SK-N-SH treated with all-trans-retinoic acid at 6 μM for 48 hours (cell line): Measurements from ENCODE around the gene LTBP2.

Experiments
- ATAC-seq: fragments of 200-7000 bp; cut with Tn5 transposase; 3 replicates; pipeline ENCODE4 v1.9.1; 2020; ENCODE audit warnings: mild to moderate bottlenecking, moderate library complexity
- BACH2 ChIP-seq: fragments of 250-450 bp; sonication (Bioruptor Pico); IDR thresholded peaks from 2 replicates; pipeline ENCODE4 v1.9.0; 2021; ENCODE audit warnings: mild to moderate bottlenecking, borderline replicate concordance
- CSDC2 ChIP-seq: fragments of 250-450 bp; sonication (Bioruptor Pico); IDR thresholded peaks from 2 replicates; pipeline ENCODE4 v1.5.0; 2020; ENCODE audit warnings: mild to moderate bottlenecking, moderate library complexity
- CSRNP3 ChIP-seq: fragments of 250-450 bp; sonication (Bioruptor Pico); IDR thresholded peaks from 2 replicates; pipeline ENCODE4 v1.5.1; 2021; ENCODE audit warnings: mild to moderate bottlenecking, moderate library complexity
- ESRRG ChIP-seq: fragments of 250-450 bp; sonication (Bioruptor Pico); IDR thresholded peaks from 2 replicates; pipeline ENCODE4 v1.6.1; 2021; ENCODE audit warnings: mild to moderate bottlenecking
- GLIS3 ChIP-seq: fragments of 250-450 bp; sonication (Bioruptor Pico); IDR thresholded peaks from 2 replicates; pipeline ENCODE4 v1.5.0; 2020; ENCODE audit warnings: mild to moderate bottlenecking, moderate library complexity
- ISL1 ChIP-seq: fragments of 250-450 bp; sonication (Bioruptor Pico); IDR thresholded peaks from 2 replicates; pipeline ENCODE4 v2.1.2; 2022; ENCODE audit warnings: mild to moderate bottlenecking, moderate library complexity
- OSR1 ChIP-seq: fragments of 250-450 bp; sonication (Bioruptor Pico); IDR thresholded peaks from 2 replicates; pipeline ENCODE4 v1.8.0; 2022; ENCODE audit warnings: moderate library complexity, mild to moderate bottlenecking, inconsistent platforms
- PPARA ChIP-seq: fragments of 250-450 bp; sonication (Bioruptor Pico); IDR thresholded peaks from 2 replicates; pipeline ENCODE4 v1.5.0; 2020; ENCODE audit warnings: mild to moderate bottlenecking, borderline replicate concordance
- RARB ChIP-seq: fragments of 250-450 bp; sonication (Bioruptor Pico); IDR thresholded peaks from 2 replicates; pipeline ENCODE4 v1.8.0; 2021; ENCODE audit warnings: mild to moderate bottlenecking, moderate library complexity
- SNAI2 ChIP-seq: fragments of 250-450 bp; sonication (Bioruptor Pico); IDR thresholded peaks from 2 replicates; pipeline ENCODE4 v1.5.0; 2020; ENCODE audit warnings: mild to moderate bottlenecking, moderate library complexity
- TCF4 ChIP-seq: fragments of 250-450 bp; sonication (Bioruptor Pico); IDR thresholded peaks from 2 replicates; pipeline ENCODE4 v1.8.0; 2021; ENCODE audit warnings: mild to moderate bottlenecking, moderate library complexity, borderline replicate concordance
- TOX ChIP-seq: fragments of 250-450 bp; sonication (Bioruptor Pico); IDR thresholded peaks from 2 replicates; pipeline ENCODE4 v1.8.0; 2021; ENCODE audit warnings: mild to moderate bottlenecking, moderate library complexity, borderline replicate concordance
- ZC3H10 ChIP-seq: fragments of 250-450 bp; sonication (Bioruptor Pico); IDR thresholded peaks from 2 replicates; pipeline ENCODE4 v1.5.1; 2021; ENCODE audit warnings: mild to moderate bottlenecking, moderate library complexity
- ZFP3 ChIP-seq: fragments of 250-450 bp; sonication (Bioruptor Pico); IDR thresholded peaks from 2 replicates; pipeline ENCODE4 v1.5.0; 2020; ENCODE audit warnings: mild to moderate bottlenecking, moderate library complexity
- ZNF565 ChIP-seq: fragments of 450-650 bp; formaldehyde crosslinking; conservative IDR thresholded peaks from 2 replicates; pipeline ENCODE4 v1.5.0; 2020; ENCODE audit warnings: low read depth, mild to moderate bottlenecking, moderate library complexity
- ZNF70 ChIP-seq: fragments of 450-650 bp; formaldehyde crosslinking; IDR thresholded peaks from 2 replicates; pipeline ENCODE4 v1.5.0; 2020; ENCODE audit warnings: mild to moderate bottlenecking, moderate library complexity
- ZNF8 ChIP-seq: fragments of 450-650 bp; formaldehyde crosslinking; IDR thresholded peaks from 2 replicates; pipeline ENCODE4 v1.5.0; 2020; ENCODE audit warnings: mild to moderate bottlenecking, moderate library complexity
- TF ChIP-seq, protein P1 (sequence below): fragments of 250-450 bp; sonication (Bioruptor Pico); IDR thresholded peaks from 2 replicates; pipeline ENCODE4 v1.8.0; 2021; ENCODE audit warnings: low read depth, mild to moderate bottlenecking, moderate library complexity, borderline replicate concordance
- TF ChIP-seq, protein P2 (sequence below): fragments of 250-450 bp; sonication (Bioruptor Pico); IDR thresholded peaks from 2 replicates; pipeline ENCODE4 v1.5.0; 2020; ENCODE audit warnings: mild to moderate bottlenecking, moderate library complexity
- TF ChIP-seq, protein P3 (sequence below): fragments of 250-450 bp; sonication (Bioruptor Pico); IDR thresholded peaks from 2 replicates; pipeline ENCODE4 v1.5.1; 2020; ENCODE audit warnings: low read depth, mild to moderate bottlenecking, moderate library complexity
- TF ChIP-seq, protein P4 (sequence below): fragments of 250-450 bp; sonication (Bioruptor Pico); IDR thresholded peaks from 2 replicates; pipeline ENCODE4 v1.8.0; 2020; ENCODE audit warnings: mild to moderate bottlenecking, moderate library complexity, borderline replicate concordance

Gene LTBP2

GRCh38 chr14:74486164-74486563 lies 125.9 kb downstream of the LTBP2 start:
- TF ChIP-seq, protein P1, sequence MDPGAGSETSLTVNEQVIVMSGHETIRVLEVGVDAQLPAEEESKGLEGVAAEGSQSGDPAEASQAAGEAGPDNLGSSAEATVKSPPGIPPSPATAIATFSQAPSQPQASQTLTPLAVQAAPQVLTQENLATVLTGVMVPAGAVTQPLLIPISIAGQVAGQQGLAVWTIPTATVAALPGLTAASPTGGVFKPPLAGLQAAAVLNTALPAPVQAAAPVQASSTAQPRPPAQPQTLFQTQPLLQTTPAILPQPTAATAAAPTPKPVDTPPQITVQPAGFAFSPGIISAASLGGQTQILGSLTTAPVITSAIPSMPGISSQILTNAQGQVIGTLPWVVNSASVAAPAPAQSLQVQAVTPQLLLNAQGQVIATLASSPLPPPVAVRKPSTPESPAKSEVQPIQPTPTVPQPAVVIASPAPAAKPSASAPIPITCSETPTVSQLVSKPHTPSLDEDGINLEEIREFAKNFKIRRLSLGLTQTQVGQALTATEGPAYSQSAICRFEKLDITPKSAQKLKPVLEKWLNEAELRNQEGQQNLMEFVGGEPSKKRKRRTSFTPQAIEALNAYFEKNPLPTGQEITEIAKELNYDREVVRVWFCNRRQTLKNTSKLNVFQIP (CRISPR knock-in tag), result no peak
- TF ChIP-seq CSRNP3 (CRISPR knock-in tag) (no peak), ZNF70 (CRISPR knock-in tag) (no peak), SNAI2 (CRISPR knock-in tag) (no peak), ZNF565 (CRISPR knock-in tag) (no peak), ESRRG (CRISPR knock-in tag) (no peak), GLIS3 (no peak), ISL1 (CRISPR knock-in tag) (no peak), TOX (CRISPR knock-in tag) (no peak), RARB (CRISPR knock-in tag) (no peak)
- TF ChIP-seq, protein P2, sequence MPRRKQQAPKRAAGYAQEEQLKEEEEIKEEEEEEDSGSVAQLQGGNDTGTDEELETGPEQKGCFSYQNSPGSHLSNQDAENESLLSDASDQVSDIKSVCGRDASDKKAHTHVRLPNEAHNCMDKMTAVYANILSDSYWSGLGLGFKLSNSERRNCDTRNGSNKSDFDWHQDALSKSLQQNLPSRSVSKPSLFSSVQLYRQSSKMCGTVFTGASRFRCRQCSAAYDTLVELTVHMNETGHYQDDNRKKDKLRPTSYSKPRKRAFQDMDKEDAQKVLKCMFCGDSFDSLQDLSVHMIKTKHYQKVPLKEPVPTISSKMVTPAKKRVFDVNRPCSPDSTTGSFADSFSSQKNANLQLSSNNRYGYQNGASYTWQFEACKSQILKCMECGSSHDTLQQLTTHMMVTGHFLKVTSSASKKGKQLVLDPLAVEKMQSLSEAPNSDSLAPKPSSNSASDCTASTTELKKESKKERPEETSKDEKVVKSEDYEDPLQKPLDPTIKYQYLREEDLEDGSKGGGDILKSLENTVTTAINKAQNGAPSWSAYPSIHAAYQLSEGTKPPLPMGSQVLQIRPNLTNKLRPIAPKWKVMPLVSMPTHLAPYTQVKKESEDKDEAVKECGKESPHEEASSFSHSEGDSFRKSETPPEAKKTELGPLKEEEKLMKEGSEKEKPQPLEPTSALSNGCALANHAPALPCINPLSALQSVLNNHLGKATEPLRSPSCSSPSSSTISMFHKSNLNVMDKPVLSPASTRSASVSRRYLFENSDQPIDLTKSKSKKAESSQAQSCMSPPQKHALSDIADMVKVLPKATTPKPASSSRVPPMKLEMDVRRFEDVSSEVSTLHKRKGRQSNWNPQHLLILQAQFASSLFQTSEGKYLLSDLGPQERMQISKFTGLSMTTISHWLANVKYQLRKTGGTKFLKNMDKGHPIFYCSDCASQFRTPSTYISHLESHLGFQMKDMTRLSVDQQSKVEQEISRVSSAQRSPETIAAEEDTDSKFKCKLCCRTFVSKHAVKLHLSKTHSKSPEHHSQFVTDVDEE, result no peak
- TF ChIP-seq, protein P3, sequence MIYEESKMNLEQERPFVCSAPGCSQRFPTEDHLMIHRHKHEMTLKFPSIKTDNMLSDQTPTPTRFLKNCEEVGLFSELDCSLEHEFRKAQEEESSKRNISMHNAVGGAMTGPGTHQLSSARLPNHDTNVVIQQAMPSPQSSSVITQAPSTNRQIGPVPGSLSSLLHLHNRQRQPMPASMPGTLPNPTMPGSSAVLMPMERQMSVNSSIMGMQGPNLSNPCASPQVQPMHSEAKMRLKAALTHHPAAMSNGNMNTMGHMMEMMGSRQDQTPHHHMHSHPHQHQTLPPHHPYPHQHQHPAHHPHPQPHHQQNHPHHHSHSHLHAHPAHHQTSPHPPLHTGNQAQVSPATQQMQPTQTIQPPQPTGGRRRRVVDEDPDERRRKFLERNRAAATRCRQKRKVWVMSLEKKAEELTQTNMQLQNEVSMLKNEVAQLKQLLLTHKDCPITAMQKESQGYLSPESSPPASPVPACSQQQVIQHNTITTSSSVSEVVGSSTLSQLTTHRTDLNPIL (CRISPR knock-in tag), result no peak
- no peak for ATAC-seq

GRCh38 chr14:74483321-74483720 lies 128.7 kb downstream of the LTBP2 start:
- no peak for ATAC-seq
- TF ChIP-seq ISL1 (CRISPR knock-in tag) (0 out of 2 replicates have a peak, but pooled peaks have one; percentile 20), ZC3H10 (CRISPR knock-in tag) (no peak), CSDC2 (CRISPR knock-in tag) (no peak)

DNA sequence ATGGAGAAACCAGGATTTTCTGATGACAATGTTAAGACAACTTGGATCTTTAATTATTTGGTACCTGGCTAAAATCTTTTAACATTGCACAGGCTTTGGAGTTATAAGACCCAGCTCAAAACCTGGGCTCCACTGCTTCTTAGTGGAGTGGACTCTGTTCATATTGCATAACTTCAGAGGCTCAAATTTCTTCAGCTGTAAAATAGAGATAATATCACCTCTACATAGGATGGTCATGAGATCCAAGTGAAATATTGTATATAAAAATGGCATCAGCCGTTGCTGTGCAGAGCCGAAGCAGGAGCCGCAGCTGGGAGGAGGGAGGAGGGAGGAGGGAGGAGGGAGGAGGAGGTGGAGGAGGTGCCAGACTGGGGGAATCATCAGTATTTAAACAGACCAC lies 129.5 kb downstream of the LTBP2 start:
- ATAC-seq, result no peak
- TF ChIP-seq TCF4, result no peak
- TF ChIP-seq OSR1, result no peak
- no peak for TF ChIP-seq BACH2 (CRISPR knock-in tag)
- TF ChIP-seq CSRNP3 (CRISPR knock-in tag), result no peak
- no peak for TF ChIP-seq CSDC2 (CRISPR knock-in tag)
- TF ChIP-seq ZFP3 (CRISPR knock-in tag), result no peak
- no peak for TF ChIP-seq ZNF70 (CRISPR knock-in tag)
- TF ChIP-seq ZNF8 (CRISPR knock-in tag), result no peak
- no peak for TF ChIP-seq ZNF565 (CRISPR knock-in tag)
- no peak for TF ChIP-seq ISL1 (CRISPR knock-in tag)
- TF ChIP-seq, protein P3 (CRISPR knock-in tag), result no peak
- TF ChIP-seq, protein P2, result no peak
- TF ChIP-seq PPARA, result no peak
- TF ChIP-seq, protein P4, sequence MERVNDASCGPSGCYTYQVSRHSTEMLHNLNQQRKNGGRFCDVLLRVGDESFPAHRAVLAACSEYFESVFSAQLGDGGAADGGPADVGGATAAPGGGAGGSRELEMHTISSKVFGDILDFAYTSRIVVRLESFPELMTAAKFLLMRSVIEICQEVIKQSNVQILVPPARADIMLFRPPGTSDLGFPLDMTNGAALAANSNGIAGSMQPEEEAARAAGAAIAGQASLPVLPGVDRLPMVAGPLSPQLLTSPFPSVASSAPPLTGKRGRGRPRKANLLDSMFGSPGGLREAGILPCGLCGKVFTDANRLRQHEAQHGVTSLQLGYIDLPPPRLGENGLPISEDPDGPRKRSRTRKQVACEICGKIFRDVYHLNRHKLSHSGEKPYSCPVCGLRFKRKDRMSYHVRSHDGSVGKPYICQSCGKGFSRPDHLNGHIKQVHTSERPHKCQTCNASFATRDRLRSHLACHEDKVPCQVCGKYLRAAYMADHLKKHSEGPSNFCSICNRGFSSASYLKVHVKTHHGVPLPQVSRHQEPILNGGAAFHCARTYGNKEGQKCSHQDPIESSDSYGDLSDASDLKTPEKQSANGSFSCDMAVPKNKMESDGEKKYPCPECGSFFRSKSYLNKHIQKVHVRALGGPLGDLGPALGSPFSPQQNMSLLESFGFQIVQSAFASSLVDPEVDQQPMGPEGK (CRISPR knock-in tag), result no peak
- TF ChIP-seq SNAI2 (CRISPR knock-in tag), result no peak
